H9 (cell line): ENCODE results near the gene FETUB. TPM values are rescaled to one million over a fixed set of nuclear protein-coding genes. Genes with fewer than 3 reads are reported as not detected.

ENCODE experiments used
- DNase-seq: peaks from one replicate; pipeline ENCODE4 v3.0.0-alpha.2; 2017
- H2AFZ ChIP-seq: one replicate; pipeline ENCODE4 v1.6.1; 2013; ENCODE audit warnings: mild to moderate bottlenecking, low read length, control low read depth, moderate library complexity
- H2AK5ac ChIP-seq: 2 replicates; pipeline ENCODE4 v1.6.1; 2013; ENCODE audit warnings: low read length, control low read depth, mixed read lengths; ENCODE audit not compliant: insufficient read length
- H2BK120ac ChIP-seq: one replicate; pipeline ENCODE4 v1.6.1; 2013; ENCODE audit warnings: low read depth, mild to moderate bottlenecking, low read length, control low read depth, inconsistent platforms; ENCODE audit not compliant: poor library complexity, severe bottlenecking
- H2BK12ac ChIP-seq: 2 replicates; pipeline ENCODE4 v1.6.1; 2013; ENCODE audit warnings: low read length, control low read depth, mixed read lengths, low read depth; ENCODE audit not compliant: insufficient read length
- H2BK15ac ChIP-seq: 2 replicates; pipeline ENCODE4 v1.6.1; 2013; ENCODE audit warnings: low read depth, low read length, control low read depth
- H2BK20ac ChIP-seq: one replicate; pipeline ENCODE4 v1.6.1; 2013; ENCODE audit warnings: low read depth, mild to moderate bottlenecking, low read length, control low read depth, inconsistent platforms; ENCODE audit not compliant: poor library complexity, severe bottlenecking
- H2BK5ac ChIP-seq: 2 replicates; pipeline ENCODE4 v1.6.1; 2013; ENCODE audit warnings: low read length, control low read depth, mixed read lengths; ENCODE audit not compliant: insufficient read length
- H3K14ac ChIP-seq: 2 replicates; pipeline ENCODE4 v1.6.1; 2013; ENCODE audit warnings: low read length, control low read depth; ENCODE audit not compliant: insufficient read depth
- H3K18ac ChIP-seq: 2 replicates; pipeline ENCODE4 v1.6.1; 2013; ENCODE audit warnings: low read depth, mild to moderate bottlenecking, mixed read lengths, low read length, control low read depth; ENCODE audit not compliant: insufficient read length
- H3K23ac ChIP-seq: 2 replicates; pipeline ENCODE4 v1.6.1; 2013; ENCODE audit warnings: low read length, control low read depth, mixed read lengths, low read depth; ENCODE audit not compliant: insufficient read length
- H3K23me2 ChIP-seq: 2 replicates; pipeline ENCODE4 v1.6.1; 2013; ENCODE audit warnings: low read depth, mild to moderate bottlenecking, mixed read lengths, low read length, control low read depth; ENCODE audit not compliant: insufficient read length, poor library complexity, severe bottlenecking
- H3K27ac ChIP-seq: 2 replicates; pipeline ENCODE4 v1.5.1; 2013; ENCODE audit warnings: low read length, control low read depth, mixed read lengths, low read depth; ENCODE audit not compliant: insufficient read length
- H3K27me3 ChIP-seq: 2 replicates; pipeline ENCODE4 v1.6.1; 2013; ENCODE audit warnings: low read length, control low read depth, inconsistent platforms; ENCODE audit not compliant: insufficient read depth
- H3K4ac ChIP-seq: 2 replicates; pipeline ENCODE4 v1.6.1; 2013; ENCODE audit warnings: low read depth, mild to moderate bottlenecking, control low read depth, inconsistent platforms, low read length, moderate library complexity
- H3K4me1 ChIP-seq: 2 replicates; pipeline ENCODE4 v1.6.1; 2013; ENCODE audit warnings: low read length, control low read depth, inconsistent platforms; ENCODE audit not compliant: insufficient read depth
- H3K4me2 ChIP-seq: 2 replicates; pipeline ENCODE4 v1.6.1; 2013; ENCODE audit warnings: low read length, control low read depth, mixed read lengths; ENCODE audit not compliant: insufficient read length, insufficient read depth
- H3K56ac ChIP-seq: 2 replicates; pipeline ENCODE4 v1.6.1; 2013; ENCODE audit warnings: low read depth, mild to moderate bottlenecking, mixed read lengths, low read length, control low read depth; ENCODE audit not compliant: insufficient read length
- H3K79me1 ChIP-seq: 2 replicates; pipeline ENCODE4 v1.6.1; 2013; ENCODE audit warnings: low read depth, mild to moderate bottlenecking, moderate library complexity, low read length, control low read depth, inconsistent platforms; ENCODE audit not compliant: insufficient read depth, poor library complexity, severe bottlenecking
- H3K79me2 ChIP-seq: 2 replicates; pipeline ENCODE4 v1.6.1; 2013; ENCODE audit warnings: low read length, control low read depth, inconsistent platforms; ENCODE audit not compliant: insufficient read depth
- H3K9ac ChIP-seq: 2 replicates; pipeline ENCODE4 v1.6.1; 2013; ENCODE audit warnings: low read length, control low read depth, mixed read lengths; ENCODE audit not compliant: insufficient read length; ENCODE audit errors: extremely low read depth
- H3K9me3 ChIP-seq: one replicate; pipeline ENCODE4 v1.6.1; 2013; ENCODE audit warnings: low read depth, low read length, inconsistent platforms; ENCODE audit not compliant: control insufficient read depth
- H3T11ph ChIP-seq: one replicate; pipeline ENCODE4 v1.6.1; 2013; ENCODE audit warnings: mild to moderate bottlenecking, low read length, control low read depth, inconsistent platforms
- H4K20me1 ChIP-seq: one replicate; pipeline ENCODE4 v1.6.1; 2013; ENCODE audit not compliant: control insufficient read depth, insufficient read length, insufficient read depth
- H4K5ac ChIP-seq: 2 replicates; pipeline ENCODE4 v1.6.1; 2013; ENCODE audit warnings: low read depth, mild to moderate bottlenecking, mixed read lengths, low read length, control low read depth; ENCODE audit not compliant: insufficient read length
- H4K8ac ChIP-seq: replicated peaks from 2 replicates; pipeline ENCODE4 v1.6.1; 2013; ENCODE audit warnings: low read length, control low read depth, mixed read lengths, low read depth; ENCODE audit not compliant: insufficient read length
- H4K91ac ChIP-seq: 2 replicates; pipeline ENCODE4 v1.6.1; 2013; ENCODE audit warnings: low read depth, mild to moderate bottlenecking, moderate library complexity, mixed read lengths, low read length, control low read depth; ENCODE audit not compliant: insufficient read length
- H3K27ac Mint-ChIP-seq, 3 experiments: 2 replicates in 2 of 3; 3 replicates in 1 of 3; pipeline ENCODE4 v1.8.0; 2020 to 2021; ENCODE audit warnings: mixed read lengths in 3 of 3, mild to moderate bottlenecking in 1 of 3, moderate library complexity in 1 of 3
- H3K27me3 Mint-ChIP-seq: 2 replicates; pipeline ENCODE4 v1.8.0; 2021; ENCODE audit warnings: low read depth, mild to moderate bottlenecking, moderate library complexity, mixed read lengths
- H3K36me3 Mint-ChIP-seq, 3 experiments: 2 replicates in 2 of 3; 3 replicates in 1 of 3; pipeline ENCODE4 v1.8.0; 2020 to 2021; ENCODE audit warnings: low read depth in 3 of 3, mixed read lengths in 3 of 3; ENCODE audit not compliant: insufficient read depth in 1 of 3
- H3K4me1 Mint-ChIP-seq, 2 experiments: 2 replicates each; pipeline ENCODE4 v1.8.0; 2020; ENCODE audit warnings: mixed read lengths in 2 of 2
- H3K4me3 Mint-ChIP-seq, 2 experiments: 2 replicates in 1 of 2; 3 replicates in 1 of 2; pipeline ENCODE4 v1.8.0; 2020 to 2021; ENCODE audit warnings: mild to moderate bottlenecking in 2 of 2, mixed read lengths in 2 of 2, moderate library complexity in 1 of 2
- H3K9me3 Mint-ChIP-seq, 2 experiments: 2 replicates in 1 of 2; 3 replicates in 1 of 2; pipeline ENCODE4 v1.8.0; 2020; ENCODE audit warnings: mild to moderate bottlenecking in 2 of 2, mixed read lengths in 2 of 2, moderate library complexity in 1 of 2
- CTCF ChIP-seq: fragments of 200-600 bp; sonication (generic); conservative IDR thresholded peaks from 3 replicates; pipeline ENCODE4 v1.8.0; 2021; ENCODE audit warnings: antibody characterized with exemption, mild to moderate bottlenecking
- WGBS: extraction: QIAGEN DNeasy Blood & Tissue Kit; methylation state at CpG from one replicate; pipeline ENCODE4 v1.1.7; 2013; ENCODE audit warnings: missing lambda C conversion rate, low lambda C conversion rate, mixed read lengths; ENCODE audit not compliant: insufficient read length; ENCODE audit errors: extremely low coverage; 5-methylcytosine and 5-hydroxymethylcytosine counted together
- total RNA-seq: library from RNA; stranded (reverse); gene quantifications from 2 replicates; pipeline ENCODE4 v1.2.1, GENCODE V29; 2021

FETUB gene
- total RNA-seq, 1 experiment from 2014 or later: not detected

DNA sequence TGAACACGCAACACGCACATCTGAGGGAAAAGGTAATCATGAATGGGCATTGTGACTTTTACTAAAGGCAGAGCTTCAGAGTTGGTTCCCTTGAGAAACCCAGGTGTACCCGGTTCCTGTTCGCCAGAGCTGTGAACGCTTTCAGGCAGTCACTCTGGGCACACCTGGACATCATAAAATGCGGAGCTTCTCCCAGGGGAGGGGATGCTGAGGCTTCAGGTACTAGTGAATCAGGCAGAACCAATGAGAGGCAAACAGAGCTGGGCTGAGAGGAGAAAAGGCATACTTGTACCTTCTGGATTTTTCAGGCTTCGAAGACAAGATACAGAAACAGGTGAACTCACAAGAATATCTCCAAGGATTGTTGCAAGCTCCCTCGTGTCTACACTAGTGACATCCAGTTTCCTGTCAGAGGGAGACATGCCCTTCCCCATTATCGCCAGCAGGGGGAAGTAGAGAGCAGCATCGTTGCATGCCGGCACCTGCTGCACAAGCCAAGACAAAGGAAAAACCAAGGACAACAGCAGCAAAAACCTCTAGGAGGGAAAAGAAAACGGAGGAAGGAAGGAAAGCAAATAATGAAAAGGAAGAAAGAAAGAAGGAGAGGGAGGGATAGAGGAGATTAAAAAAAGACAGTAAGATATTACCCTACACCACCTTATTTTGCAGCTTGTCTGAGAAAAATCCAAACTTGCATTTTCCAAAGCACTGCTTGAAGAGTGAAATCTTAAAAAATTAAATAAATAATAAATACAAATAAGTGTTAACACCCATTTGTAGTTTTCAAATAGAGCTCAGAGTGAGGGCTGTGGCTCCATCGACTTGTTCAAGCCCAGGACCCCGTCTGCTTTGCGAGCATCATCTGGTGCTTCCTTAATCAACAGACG, 25.4 kb upstream of the FETUB start:
- DNase-seq: peak; percentile 85
- Histone ChIP-seq H2BK12ac (no peak overlapping the region), H4K91ac (peak overlapping the region; percentile 43), H2AFZ (no peak overlapping the region), H4K5ac (peak overlapping the region; percentile 67), H3K23ac (no peak overlapping the region), H3K4me2 (no peak overlapping the region), H3K9ac (no peak overlapping the region), H3K79me1 (no peaks in the 10 kb centered on the region), H3K27ac (no peak overlapping the region), H3K27me3 (no peaks in the 10 kb centered on the region), H3K9me3 (no peaks in the 10 kb centered on the region), H2BK120ac (no peak overlapping the region), H3K56ac (no peak overlapping the region), H2BK5ac (no peak overlapping the region), H3K23me2 (no peaks in the 10 kb centered on the region), H2BK15ac (no peak overlapping the region), H3K14ac (peak overlapping the region; percentile 83), H3K4ac (no peak overlapping the region), H4K20me1 (no peaks in the 10 kb centered on the region), H3K4me1 (no peaks in the 10 kb centered on the region; the same call in 1 of the 2 replicates), H4K8ac (peak overlapping the region; percentile 87), H3T11ph (no peak overlapping the region), H2BK20ac (no peak overlapping the region), H2AK5ac (no peak overlapping the region), H3K18ac (peak overlapping the region; percentile 70), H3K79me2 (no peaks in the 10 kb centered on the region)
- Mint-ChIP-seq H3K27ac (peak overlapping the region in 1 of 3 experiments; percentile 5; a peak in 1 of 7 replicates), H3K27me3 (peaks cover 32% of the 10 kb centered on the region), H3K36me3 (no peaks in the 10 kb centered on the region), H3K4me1 (peaks cover 14% of the 10 kb centered on the region in 2 experiments), H3K9me3 (no peaks in the 10 kb centered on the region), H3K4me3 (no peak overlapping the region)
- TF ChIP-seq CTCF: peak; percentile 98
- no CpG with 5 or more reads among the region's 16 CpGs for WGBS
